Measurements from ENCODE around the gene PAX2. TPM values are rescaled to one million over a fixed set of nuclear protein-coding genes. Genes with fewer than 3 reads are reported as not detected.

Gene PAX2
- total RNA-seq, 1 donor from 2014 or later: not detected

- no peak for DNase-seq
These were observed 5.6 kb upstream of the PAX2 start for GRCh38 chr10:100739517-100740368.

DNA sequence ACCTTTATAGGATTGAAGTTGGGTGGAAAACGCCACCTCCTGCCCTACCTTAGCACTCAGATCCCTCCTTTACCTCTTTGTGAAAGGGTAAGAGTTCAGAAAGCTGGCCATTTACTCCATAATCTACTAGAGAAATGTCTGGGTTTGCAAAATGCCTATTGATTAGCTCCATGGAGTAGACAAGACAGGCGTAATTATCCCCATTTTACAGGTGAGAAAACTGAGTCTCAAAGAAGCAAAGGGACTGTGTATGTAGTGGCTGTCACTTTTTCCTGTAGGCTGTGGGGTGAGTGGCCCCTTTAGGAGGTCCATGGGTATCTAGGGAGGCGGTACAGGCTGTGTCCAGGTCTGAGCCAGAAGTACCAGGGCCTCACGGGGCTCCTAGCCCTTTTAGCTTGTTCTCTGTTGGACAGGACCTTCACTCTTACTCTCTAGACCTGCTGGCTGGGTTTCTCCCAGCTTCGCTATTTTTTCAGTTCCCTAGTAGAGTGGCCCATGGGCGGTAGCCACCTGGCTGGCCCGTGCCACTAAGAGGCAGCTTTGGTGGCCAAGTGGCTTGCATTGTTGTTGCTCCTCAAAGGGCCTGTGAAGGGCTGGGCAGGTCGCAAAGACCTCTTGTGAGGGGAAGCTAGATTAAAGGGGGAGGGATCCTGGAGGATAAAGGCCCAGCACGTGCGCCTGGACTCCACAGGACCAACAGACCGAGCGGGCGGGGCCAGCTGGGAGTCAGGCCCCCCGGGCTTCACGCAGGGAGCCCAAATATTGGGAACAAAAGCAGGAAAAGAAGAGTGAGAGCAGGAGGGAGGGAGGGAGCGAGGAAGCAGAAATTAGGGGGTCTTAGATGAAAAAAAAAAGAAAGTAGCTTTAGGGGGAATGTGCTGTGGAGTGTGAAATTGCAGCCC lies 4.7 kb upstream of the PAX2 start:
- no peak for DNase-seq

GRCh38 chr10:100741378-100742075 lies 3.9 kb upstream of the PAX2 start:
- DNase-seq: no peak

GRCh38 chr10:100742076-100742771 lies 3.2 kb upstream of the PAX2 start:
- no peak for DNase-seq

GRCh38 chr10:100742936-100743335 lies 2.4 kb upstream of the PAX2 start:
- DNase-seq: no peak

- no peak for DNase-seq
These were observed 1.7 kb upstream of the PAX2 start for GRCh38 chr10:100743626-100744135.

DNA sequence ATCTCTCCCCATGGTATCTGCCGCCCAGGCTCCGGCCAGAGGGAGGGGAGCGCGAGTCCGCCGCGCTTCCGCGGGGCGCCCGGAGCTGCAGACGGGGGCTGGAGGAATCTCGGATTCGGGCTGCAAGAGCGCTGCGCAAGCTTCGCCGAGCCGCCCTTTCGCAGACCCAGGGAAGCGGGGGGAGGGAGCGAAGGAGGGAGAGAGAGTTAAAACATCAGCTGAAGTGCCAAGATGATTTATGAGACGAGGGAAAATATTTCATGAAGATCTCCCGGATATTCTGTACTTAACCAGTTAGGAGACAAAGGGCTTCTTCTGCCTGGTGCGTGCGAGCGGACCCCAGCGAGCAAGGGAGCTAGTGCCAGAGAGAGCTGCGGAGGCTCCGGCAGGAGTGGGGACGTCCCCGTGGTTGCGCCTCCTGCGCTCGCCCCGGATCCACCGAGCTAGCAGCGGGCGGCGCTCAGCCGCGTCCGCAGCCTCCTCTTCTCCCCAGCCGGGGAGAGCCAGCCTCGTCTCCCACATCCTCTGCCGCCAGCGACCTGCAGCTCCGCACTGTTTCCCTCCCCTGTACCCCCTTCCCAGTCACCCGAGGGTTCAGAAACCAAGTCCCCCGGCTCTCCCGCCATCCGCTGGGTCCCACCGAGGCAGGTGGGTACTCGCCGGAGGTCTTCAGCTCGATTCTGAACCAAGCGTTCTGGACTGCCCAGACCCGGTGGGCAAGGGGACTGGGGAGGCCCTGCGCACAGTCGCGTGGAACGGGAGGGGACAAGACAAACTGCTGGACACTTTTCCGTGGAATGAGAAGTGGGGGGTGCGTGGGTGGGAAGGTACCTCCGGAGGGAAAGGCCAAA lies 1.0 kb upstream of the PAX2 start:
- no peak for DNase-seq

DNA sequence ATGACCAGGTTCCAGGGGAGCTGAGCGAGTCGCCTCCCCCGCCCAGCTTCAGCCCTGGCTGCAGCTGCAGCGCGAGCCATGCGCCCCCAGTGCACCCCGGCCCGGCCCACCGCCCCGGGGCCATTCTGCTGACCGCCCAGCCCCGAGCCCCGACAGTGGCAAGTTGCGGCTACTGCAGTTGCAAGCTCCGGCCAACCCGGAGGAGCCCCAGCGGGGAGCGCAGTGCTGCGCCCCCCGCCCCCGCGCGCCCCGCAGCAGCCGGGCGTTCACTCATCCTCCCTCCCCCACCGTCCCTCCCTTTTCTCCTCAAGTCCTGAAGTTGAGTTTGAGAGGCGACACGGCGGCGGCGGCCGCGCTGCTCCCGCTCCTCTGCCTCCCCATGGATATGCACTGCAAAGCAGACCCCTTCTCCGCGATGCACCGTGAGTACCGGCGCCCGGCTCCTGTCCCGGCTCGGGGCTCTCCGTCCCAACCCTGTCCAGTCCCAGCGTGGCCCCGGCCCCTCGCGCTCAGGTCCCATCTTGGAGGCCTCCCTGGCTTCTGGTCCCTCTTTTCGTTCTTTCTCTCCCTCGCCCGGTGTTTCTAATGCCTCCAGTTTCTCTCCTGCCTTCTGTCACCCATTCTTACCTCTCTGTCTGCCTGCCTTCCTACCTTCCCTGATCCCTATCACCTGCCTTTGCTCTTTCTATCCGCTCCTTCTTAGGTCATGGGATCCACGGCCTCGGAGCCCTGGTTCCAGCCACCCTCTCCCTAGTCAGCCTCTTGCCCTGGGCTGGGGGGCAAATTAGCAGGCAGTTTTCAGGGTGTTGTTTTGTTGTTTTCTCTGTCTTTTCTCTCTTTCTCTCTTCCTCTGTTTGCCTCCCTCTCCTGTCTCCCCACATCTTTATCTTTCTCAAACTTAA lies 751 bp downstream of the PAX2 start:
- DNase-seq: no peak

- DNase-seq: no peak
These were observed 1.5 kb downstream of the PAX2 start for GRCh38 chr10:100746784-100747455.

DNA sequence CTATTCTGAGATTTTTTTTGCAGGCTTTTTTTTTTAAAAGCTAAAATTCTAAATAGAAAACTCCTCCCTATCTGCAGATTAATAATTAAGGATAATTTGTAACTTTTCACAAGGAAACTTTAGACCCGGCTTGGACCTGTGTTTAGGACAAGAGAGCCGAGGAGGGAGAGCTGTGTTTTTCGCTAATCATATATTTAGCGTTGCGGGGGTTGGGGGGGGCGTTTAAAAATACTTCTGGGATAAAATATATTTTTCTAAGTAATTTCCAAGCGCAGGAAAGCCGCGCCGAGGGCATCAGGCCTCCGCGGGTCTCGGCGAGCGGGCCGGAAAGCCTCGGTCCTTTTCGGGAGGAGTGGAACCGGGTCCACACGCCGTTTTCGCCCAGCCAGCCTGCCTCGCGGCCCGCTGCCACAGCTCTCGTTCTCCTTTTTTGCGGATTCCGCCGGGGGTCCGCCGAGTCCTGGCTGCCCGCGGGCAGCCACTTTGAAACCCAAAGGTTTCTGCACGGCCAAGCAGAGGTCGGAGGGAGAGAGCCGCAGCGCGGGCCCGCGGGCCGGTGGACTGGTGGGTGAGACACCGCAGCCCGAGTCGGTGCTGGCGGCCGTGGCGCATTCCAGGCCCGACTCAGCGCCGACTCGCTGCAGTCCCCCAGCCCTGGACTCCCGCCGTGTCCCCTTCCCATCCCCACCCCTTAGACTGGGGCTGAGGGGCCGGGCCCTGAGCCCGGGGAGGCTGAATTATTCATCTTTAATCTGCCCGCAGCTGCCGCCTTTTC lies 2.3 kb downstream of the PAX2 start:
- DNase-seq: no peak

- DNase-seq: no peak
These were observed 3.1 kb downstream of the PAX2 start for GRCh38 chr10:100748231-100749058.

DNA sequence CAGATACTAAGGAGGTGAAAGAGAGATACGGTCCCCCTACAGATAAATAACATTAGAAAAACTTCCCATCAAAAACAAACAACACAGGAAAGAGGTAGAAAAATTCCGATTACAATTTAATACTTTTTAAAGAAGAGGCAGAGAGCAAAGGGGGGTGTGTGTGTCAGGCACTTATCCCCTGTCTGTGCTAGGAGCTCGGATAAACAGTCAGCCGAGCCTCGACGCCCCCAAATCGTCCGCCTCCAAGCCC lies 3.6 kb downstream of the PAX2 start:
- DNase-seq: no peak

DNA sequence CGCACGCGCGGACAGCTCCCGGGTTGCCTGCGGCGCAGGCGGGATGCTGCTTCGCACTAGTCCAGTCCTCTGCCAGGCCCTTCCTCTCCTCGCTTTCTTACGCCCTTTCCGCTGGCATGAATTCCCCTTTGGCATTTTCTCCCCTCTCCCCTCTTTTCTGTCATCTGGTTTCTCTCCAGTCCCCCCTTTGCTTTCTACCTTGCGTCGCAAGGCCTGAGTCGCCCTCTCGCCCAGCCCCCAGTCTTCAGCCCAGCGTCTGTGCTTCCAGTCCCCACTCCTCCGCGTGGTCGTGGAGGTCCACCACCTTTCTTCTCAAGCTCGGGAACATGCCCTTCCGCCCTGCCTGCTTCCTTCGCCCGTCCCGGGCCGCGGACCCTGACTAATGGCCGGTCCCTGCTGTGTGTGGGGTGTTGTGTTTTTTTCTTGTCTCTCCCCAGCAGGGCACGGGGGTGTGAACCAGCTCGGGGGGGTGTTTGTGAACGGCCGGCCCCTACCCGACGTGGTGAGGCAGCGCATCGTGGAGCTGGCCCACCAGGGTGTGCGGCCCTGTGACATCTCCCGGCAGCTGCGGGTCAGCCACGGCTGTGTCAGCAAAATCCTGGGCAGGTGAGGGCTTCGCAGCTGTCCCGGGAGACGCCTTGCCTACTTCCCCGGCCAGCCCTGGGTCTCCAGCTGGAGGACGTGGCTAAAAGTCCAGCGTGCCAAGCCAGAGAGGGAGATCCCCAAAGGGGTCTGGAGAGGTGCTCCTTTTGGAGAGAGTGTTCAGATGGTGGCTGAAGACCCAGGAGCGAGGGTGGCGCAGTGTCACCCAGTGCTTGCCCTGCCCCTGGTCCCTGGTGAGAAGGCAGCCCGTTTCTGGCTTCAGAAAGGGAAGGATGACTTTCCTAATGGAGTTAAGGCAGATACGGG lies 4.2 kb downstream of the PAX2 start:
- no peak for DNase-seq

- DNase-seq: no peak
These were observed 5.2 kb downstream of the PAX2 start for GRCh38 chr10:100750291-100751210.

DNA sequence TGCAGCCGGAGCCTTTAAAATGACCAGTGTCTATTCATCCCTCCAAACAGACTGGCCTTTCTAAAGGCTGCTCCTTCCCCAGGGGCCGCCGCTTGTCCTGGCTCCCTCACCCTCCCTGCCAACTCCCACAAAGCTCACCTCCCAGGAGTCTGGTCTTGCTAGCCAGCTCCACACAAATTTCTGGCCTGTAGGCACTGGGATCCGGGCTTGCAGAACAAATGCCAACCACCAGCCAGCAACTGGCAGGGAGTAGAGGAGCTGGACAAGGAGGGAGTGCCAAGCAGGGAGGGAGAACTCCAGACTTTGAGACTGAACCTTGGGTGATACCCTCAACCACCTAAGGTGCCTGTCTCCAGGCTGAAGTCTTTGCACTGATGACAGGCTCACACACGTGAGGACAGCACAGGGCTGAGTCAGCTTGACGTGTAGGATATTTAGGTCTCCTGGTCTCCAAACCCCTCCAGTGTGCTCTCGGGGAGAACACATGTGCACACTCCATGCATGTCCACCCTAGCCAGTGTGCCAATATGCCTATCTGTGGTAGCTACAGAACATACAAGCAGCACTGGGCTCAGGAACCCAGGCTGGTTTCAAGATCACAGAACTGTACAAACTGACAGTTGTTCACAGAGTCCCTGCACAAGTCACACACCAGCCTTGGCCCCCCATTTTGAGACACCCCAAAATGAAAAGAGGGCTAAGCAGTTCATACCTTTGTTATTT lies 6.0 kb downstream of the PAX2 start:
- no peak for DNase-seq

Measured in occipital lobe (tissue), 2 donors.